DMS 273 (cell line): ENCODE results near the gene NSDHL.
A peak's percentile ranks its signal among the peaks of the same experiment; 100 is the strongest.
"Not testable (repeated sequence)": the region's sequence is repeated elsewhere in the genome, so short reads cannot be mapped to it uniquely, and the experiment has no call there.

Experiments used
- DNase-seq: peaks from one replicate; lab custom pipeline; 2025; ENCODE audit not compliant: unreplicated experiment; lab: John Stamatoyannopoulos, UW

The NSDHL gene

DNA sequence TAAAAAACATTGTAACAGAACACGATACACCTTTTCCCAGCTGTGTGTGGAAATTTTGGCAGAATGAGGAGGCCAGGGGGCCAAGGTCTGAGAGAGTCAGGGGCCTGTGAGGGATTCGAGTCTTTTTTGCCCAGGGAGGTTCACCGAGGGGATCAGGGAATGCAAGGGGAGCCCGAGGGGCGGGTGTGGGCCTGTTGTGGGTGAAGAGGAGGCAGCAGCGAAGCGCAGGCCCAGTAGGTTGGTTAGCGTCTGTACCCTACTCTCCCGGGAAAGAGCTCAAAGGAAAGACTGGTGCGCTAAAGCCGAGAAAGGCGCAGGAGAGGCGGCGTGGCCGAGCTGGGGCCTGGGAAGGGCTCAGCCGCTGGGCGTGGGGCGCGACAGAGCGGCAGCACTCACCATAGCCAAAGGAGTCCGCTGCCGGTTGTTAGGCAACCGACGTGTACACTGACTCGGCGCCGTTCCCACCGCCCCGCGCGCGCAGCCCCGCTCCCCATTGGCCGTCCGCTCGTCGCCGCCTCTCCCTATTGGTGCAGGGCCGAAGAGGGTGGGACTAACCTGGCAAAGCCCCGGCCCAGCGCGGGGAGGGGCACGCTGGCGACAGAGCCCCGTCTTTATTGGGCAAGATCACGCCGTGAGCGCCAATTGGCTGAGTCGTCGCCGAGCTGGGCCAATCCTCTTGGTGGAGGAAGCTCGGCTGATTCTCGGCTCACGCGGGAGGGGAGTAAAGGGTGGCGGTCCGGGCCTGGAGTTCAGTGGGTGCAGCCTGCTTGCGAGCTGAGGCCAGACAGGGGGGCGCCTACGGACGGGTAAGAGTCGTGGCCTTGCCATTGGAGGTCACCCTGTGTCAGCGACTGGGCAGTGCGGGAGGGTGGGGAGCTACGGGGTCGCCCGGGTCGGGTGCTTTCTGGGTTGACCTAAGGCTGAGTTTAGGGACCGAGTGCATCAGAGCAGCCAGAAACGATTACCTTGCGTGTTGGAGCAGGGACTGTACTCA, at the start of gene NSDHL, which contains the start of gene CETN2:
TSS of gene NSDHL (plus strand) at position 752 of the 994 bp plus-strand sequence. CDS start 15,262 bp downstream, outside the sequence.
TSS of gene CETN2 (minus strand) at position 446 of the 994 bp plus-strand sequence. CDS start at position 399, 47 bp downstream.
- DNase-seq: peak; percentile 98

DNA sequence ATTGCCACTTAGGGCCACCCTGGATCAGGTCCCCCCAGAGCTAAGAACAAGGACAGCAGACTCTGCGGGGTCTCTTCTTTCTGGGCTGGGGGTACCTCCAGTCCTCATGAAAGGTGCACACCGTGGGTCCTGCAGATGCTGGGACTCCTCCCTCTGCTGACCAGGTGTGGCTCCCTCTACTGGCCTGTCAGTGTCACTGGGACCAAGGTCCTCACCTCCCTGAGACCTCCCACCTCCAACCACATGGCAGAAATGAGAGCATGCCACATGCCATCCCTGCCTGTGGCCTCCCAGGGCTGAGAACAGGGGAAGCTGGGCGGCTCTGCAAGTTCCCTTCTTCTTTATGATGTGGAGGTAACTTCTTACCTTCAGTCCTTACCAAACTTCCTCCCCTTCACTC, 43.8 kb upstream of the NSDHL start:
- not testable (repeated sequence) for DNase-seq

DNA sequence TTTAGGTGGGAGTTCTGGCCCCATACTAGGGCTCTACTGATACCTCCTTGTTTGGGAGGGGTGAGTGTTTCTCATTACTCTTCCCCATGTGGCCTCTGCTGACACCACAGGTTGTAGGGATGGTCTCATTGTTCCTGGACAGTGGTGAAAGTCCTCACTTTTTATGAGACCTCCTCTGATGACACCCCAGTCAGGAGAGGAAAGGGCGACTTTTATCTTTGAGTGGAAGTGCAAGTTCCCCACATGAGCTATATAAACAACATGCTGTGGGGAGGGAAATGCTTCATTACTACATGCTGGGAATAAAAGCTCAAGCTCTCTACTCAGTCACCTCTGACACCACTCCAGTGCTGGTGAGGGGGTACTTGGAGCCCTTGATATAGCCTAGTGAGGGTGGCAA, 31.9 kb upstream of the NSDHL start:
- no peak for DNase-seq

DNA sequence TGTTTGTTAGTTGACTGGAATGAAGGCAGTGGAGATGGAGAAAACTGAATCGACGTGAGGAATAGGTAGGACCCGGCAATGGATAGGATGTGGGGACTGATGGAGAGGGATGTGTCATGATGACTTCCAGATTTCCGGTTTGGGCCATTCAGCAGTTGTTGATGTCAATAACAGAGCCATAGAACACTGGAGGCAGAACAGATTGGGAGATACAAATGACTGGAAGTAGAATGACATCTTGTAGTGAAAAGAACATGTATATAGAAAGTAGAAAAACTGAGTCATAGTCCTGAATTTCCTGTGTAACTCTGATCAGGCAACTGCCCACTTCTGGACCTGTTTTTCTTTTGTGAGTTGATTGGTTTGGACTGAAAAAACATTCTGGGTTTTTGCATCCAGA, 24.8 kb upstream of the NSDHL start:
- no peak for DNase-seq

DNA sequence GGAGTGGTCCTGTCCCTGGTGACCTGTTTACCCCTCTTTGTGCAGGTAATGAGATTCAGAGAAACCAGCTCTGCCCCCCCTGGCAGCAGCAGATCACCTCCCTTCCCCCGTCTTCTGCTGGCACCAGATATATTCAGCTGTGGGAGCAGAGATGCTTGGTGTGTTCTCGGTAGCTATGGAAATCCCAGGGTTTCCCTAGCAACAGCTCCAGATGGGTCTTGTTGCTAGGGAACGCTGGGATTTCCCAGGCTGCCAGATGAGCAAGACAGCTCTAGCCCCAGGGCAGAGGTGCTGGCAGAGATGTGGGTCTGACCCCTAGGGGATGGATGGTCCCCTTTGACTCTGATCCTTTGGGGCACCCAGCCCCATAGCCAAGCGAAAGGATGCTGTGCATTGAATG, 20.5 kb upstream of the NSDHL start:
- DNase-seq: peak; percentile 77

DNA sequence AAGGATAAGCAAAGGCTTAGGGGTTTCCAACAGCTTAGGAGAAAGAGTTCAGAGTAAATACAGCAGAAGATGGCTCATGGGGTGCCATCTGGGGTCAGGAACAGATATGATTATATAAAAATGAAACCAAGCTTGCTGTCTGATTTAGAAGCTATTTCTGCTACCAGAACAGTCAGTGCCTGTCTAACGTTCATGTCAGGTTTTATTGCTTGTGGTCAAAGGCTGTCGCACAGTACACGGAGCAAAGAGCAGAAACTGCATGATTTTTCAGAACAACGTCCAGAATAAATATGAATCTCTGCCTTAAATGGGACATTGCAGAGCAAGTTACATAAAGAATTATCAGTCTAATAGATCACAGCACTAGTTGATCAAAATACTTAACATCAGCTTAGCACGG, 17.7 kb upstream of the NSDHL start:
- no peak for DNase-seq

DNA sequence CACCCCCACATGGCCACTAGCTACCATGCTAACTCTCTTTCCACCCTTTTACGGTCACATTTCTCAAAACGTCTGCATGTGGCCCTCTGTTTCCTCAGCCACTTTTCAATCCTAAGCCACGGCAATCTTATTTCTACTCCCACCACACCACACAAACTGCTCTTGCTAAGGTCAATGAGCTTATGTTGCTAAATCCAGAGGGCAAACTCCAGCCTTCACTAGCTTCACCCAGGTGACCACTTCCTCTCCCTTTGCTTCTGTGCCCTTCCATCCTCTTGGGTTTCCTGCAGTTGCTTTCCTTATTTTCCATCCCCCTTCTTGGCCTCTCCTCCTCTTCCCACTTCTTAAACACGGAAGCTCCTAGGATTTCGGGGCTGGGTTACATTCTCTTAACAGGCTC, 16.8 kb upstream of the NSDHL start:
- no peak for DNase-seq

DNA sequence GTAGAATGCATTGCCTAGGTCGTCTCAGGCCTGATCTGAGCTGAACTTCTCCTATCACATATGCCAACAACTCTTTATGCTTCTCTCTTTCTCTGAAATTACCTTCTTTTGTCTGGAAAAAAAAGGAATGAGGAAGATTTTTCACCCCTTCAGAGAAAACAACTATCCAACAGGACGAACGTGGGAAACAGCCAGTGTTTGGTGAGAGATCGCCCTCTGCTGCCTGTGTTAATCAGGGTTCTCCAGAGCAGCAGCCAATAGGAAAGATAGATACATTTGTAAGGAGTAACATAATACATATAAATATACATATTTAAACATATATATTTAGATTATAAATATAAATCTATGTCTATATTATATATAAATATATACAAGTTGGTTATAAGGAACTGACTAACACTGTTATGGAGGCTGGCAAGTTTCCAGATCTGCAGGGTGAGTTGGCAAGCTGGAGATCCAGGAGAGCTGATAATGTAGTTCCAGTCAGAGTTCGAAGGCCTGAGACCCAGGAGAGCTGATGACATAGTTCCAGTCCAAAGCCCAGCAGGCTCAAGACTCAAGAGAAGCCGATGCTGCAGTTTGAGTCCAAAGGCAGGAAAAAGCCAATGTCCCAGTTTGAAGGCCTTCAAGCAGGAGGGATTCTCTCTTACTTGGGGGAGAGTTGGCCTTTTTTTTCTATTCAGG, 13.6 kb upstream of the NSDHL start:
- peak; percentile 79 for DNase-seq

DNA sequence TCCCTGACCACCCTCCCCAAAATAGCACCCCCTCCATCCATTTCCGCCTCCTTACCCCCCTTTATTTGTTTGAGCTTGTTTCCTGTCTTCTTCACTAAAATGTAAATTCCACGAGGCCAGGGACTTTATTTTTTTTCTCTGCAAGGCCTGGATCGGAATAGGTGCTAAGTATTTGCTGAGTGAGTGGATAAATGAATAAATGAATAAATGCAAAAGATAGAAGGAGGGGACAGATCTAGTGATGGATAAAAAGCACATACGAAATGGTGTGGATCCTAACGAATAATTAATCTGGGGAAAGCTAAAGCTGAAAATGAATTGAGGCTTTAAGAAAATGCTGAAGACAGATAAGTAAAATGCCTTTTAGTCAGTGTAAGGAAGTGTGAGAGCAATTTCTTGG, 12.5 kb upstream of the NSDHL start:
- no peak for DNase-seq

DNA sequence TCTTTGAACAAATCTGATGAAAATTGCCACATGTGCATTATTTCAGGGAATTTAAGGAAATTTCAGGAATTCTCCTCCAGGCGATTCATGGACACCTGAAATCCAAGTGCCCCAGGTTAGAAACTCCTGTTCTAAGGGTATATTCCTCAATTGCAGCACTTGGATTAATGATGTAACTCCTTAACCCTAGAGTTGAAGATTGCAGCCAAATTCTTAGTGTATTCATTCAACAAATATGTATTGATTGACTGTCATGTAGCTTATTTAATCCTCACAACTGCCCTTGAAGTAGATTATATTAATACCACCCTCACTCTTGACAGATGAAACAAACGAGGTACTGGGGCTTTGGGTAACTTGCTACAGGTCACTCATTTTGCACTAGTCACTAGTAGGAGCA, 11.6 kb upstream of the NSDHL start:
- no peak for DNase-seq

DNA sequence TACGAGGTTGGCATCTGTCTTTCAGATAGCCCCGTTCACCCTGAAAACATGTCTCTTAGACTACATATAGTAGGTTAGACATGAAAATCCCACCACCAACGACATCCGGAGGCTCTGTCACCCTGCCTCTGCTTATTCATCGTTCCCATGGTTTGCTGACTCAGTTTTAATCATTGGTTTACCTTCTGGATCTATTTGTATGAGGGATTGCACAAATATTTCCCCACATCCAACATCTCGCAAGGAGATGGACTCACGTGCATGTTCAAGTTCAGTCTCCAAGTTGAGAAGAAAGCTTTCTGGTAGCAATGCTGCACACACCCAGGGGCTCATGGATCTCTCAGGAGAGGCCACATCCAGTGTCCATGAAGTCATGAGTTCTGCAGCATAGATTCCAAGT, 11.1 kb upstream of the NSDHL start:
- DNase-seq: no peak

DNA sequence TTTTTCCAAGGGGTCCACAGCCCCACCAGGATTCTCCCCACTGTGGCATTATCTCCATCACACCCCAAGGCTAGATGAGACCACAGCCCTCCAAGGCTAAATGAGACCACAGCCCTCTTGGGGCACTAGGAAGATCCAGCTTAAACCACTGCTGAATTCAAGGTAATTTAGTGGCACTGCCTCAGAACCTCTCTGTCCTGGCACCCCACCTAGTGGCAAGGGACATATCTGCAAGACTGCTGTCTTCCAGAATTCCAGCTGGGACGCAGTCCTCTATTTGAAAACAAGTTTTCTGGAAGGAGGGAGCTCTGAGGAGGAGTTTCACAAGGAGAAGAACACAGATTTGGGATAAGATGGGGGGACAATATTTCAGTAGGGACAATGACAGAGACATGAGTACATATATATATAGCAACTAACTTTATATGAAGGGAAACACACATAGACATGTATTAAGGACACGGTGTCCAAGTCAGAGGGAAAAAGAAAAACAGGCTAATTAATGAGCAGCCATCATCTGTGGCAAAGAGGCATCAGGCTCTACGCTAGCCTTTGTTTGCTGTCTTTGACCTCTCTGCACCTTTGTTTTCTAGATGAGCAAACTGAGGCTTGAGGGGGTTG, 9.6 kb upstream of the NSDHL start:
- DNase-seq: peak; percentile 88

DNA sequence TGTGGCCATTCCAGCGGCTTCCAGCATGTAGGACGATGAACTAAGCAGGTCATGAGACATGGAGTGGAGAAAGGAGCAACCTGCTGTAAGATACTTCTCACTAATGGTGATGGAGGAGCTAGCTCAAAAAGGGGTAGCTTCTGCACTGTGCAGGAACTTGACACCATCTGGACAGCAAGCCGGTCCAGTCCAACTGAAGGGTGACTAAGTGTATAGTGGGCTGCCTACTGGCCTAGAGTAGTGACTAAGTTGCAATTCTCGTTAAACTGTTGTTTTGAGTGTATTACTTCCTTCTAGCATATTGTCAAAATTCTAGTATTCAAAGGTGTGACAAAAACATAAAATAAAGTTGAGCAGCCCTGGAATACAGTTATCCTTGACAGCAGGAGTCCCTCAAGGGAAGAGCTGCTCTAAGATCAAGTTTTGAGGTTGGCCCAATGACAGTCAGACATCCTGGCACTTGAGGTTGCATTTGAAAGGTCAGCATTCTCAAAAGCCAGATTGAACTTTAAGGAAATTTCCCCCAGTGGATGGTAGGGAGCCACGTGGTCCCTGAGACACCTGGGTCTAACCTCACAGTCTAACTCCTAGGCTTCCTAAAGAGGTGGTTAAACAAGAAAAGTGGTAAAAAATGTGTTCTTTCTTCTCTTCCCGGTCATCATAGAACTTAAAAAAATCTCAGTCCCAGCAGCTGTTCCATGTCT, 8.3 kb upstream of the NSDHL start:
- DNase-seq: no peak

DNA sequence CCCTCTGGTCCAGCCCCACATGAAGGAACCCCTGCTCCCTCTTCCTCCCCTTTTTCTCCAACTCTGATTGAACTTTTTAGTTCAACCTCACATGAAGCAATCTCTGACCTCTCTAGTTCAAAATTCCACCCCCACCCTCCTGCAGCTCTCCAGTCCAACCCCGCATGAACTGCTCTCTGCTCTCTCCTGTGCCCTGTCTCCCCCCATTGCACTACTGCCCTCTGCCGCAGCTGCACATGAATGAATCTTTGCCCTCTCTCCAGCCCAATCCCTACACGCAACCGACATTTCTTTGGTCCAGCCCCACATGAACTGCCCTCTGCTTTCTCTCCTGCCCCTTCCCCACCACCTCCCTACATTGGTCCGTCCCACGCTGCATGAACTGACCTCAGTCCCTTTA, 7.2 kb upstream of the NSDHL start:
- no peak for DNase-seq

DNA sequence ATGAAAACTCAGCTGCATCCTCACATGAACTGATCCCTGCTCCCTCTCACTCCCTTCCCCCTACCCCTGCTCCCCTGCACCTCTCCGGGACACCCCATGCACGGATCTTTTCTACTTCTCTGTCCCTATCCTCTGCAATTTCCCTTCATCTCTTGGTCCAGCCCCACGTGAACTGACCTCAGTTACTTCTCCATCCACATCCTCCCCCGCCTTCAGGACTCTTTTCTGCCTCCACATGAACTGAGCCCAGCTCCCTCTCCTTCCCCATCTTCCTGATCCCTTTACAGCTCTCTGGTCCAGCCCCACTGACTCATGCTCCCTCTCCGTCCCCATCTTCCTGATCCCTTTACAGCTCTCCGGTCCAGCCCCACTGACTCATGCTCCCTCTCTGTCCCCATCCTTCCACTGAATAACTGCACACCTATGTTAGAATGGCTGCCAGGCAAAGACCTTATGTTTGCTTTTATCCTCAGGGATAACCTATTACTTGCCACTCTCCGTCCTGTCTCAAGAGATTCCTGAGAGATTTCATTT, 6.0 kb upstream of the NSDHL start:
- DNase-seq: no peak

DNA sequence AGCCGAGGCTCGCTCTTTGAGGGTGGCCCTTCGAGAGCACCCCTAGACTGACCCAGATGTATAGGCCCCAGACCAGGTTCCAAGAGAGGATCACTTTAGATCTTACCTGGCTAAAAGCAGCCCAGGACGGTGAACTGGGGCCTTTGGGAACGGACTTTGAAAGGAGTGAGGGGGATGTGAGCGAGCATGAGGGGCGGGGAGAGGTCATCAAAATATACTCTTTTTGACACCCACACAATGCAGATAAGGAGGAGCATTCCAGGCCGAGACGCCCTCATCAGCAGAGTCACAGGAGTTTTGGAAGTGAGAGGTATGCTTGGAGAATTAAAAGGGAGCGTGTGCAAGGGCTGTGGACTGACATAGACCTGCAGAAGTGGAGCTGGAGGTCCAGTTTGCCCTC, 528 bp downstream of the NSDHL start:
- no peak for DNase-seq

DNA sequence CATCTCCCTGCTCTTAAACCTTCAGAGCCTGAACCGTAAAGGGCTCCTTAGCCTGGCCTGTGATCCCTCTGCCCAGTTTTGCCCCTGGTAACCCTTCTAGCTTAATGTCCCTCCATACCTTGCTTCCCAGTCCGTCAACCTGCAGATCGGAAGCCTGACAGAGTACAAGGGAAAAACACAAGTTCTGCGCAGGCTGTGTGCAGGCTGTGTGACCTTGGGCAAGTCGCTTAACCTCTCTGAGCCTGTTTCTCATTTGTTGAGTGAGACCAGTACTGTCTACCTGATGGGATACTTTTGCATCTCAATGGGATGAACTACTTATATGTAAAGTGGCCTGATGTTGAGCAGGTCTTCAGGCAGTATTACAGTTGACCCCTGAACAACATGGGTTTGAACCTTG, 1.7 kb downstream of the NSDHL start:
- DNase-seq: no peak

DNA sequence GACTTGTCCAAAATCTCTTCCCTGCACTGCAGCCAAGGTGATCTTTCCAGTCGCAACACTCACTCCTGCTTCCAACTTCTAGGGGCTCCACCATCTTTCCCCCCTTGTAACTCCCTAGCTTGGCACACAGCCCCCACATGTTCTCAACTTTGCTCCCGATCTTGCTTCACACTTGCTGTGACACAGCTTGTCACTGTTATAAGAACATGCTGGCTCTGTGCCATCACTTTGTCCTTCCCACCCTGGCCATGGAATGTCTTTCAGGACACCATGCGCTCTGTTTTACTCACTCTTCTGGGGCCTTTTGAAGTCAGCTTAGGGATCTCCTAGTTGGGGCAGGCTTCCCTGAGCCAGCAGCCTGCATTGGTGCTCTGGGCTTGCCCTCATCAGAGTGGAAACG, 2.5 kb downstream of the NSDHL start:
- no peak for DNase-seq

DNA sequence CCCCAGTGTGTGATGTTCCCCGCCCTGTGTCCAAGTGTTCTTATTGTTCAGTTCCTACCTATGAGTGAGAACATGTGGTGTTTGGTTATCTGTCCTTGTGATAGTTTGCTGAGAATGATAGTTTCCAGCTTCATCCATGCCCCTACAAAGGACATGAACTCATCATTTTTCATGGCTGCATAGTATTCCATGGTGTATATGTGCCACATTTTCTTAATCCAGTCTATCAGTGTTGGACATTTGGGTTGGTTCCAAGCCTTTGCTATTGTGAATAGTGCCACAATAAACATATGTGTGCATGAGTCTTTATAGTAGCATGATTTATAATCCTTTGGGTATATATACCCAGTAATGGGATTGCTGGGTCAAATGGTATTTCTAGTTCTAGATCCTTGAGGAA, 4.6 kb downstream of the NSDHL start:
- DNase-seq: not testable (repeated sequence)

DNA sequence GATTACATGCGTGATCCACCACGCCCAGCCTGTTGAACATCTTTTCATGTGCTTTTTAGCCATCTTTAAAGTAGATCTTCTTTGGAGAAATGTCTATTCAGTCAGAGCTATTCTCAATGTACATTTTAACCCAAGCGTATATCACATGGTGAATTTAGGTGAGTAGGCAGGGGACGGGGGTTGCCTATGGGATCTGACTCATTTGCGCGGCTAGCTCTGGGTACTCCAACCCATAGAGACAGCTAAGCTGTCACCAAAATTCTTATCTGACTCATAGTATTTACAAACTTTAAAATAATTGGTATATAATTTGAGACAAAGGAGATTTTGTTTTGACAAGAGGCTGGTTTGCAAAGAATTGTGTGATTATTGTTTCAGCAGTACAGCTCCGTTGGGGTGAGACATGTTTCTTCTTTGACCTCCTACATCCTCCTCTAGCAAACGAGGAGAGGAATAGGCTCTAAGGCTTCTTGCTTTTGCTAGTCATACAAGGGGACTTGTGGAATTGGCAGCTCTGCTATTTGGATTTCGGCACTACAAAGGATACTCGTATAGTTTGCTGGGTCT, 12.0 kb downstream of the NSDHL start:
- no peak for DNase-seq
